Liver (tissue), 9 donors: Measurements from ENCODE around the gene MIEF1. TPM values are rescaled to one million over a fixed set of nuclear protein-coding genes. Genes with fewer than 3 reads are reported as not detected.

Experiments used
- DNase-seq: peaks from one replicate; pipeline ENCODE4 v3.0.0-alpha.2; 2017; ENCODE audit warnings: low spot score
- H3K27ac ChIP-seq, 2 donors: one replicate each; pipeline ENCODE4 v1.7.0; 2013; ENCODE audit warnings: inconsistent platforms in 2 of 2, low read length in 2 of 2, control low read depth in 1 of 2, low read depth in 1 of 2, mild to moderate bottlenecking in 1 of 2
- H3K27me3 ChIP-seq, 4 donors: one replicate each; pipeline versions ENCODE4 v1.6.1 to v1.7.0; 2013; ENCODE audit warnings: low read length in 3 of 4, inconsistent platforms in 1 of 4, mild to moderate bottlenecking in 1 of 4, moderate library complexity in 1 of 4; ENCODE audit not compliant: control insufficient read depth in 4 of 4, insufficient read depth in 4 of 4
- H3K36me3 ChIP-seq, 4 donors: one replicate each; pipeline versions ENCODE4 v1.6.1 to v1.7.0; 2013; ENCODE audit warnings: low read length in 3 of 4, mild to moderate bottlenecking in 3 of 4, low read depth in 1 of 4, moderate library complexity in 1 of 4; ENCODE audit not compliant: control insufficient read depth in 4 of 4, insufficient read depth in 3 of 4
- H3K4me1 ChIP-seq, 4 donors: one replicate each; pipeline versions ENCODE4 v1.6.1 to v1.7.0; 2013; ENCODE audit warnings: low read length in 3 of 4, mild to moderate bottlenecking in 3 of 4, moderate library complexity in 1 of 4; ENCODE audit not compliant: control insufficient read depth in 4 of 4, insufficient read depth in 4 of 4
- H3K4me3 ChIP-seq, 3 donors: one replicate each; pipeline versions ENCODE4 v1.6.1 to v1.7.0; 2013; ENCODE audit warnings: low read length in 3 of 3, control low read depth in 1 of 3, low read depth in 1 of 3, mild to moderate bottlenecking in 1 of 3
- H3K9ac ChIP-seq, 2 donors: one replicate each; pipeline ENCODE4 v1.7.0; 2013; ENCODE audit warnings: low read length in 2 of 2, mild to moderate bottlenecking in 2 of 2, moderate library complexity in 2 of 2, control low read depth in 1 of 2, low read depth in 1 of 2
- H3K9me3 ChIP-seq, 4 donors: one replicate each; pipeline versions ENCODE4 v1.6.1 to v1.7.0; 2013; ENCODE audit warnings: low read length in 3 of 4; ENCODE audit not compliant: control insufficient read depth in 4 of 4
- ATF3 ChIP-seq: IDR thresholded peaks from 2 replicates; pipeline ENCODE4 v1.6.1; 2016; ENCODE audit warnings: antibody characterized with exemption
- CTCF ChIP-seq: fragments of 150-350 bp; IDR thresholded peaks from 2 replicates; pipeline ENCODE4 v1.5.1; 2017; ENCODE audit warnings: improper control_type of control experiment, low read depth, low read length; ENCODE audit not compliant: missing input control
- EGR1 ChIP-seq, 2 donors: IDR thresholded peaks; 2 replicates each; pipeline ENCODE4 v1.6.1; 2016 to 2018; ENCODE audit warnings: antibody characterized with exemption in 2 of 2, low read depth in 2 of 2
- FOXA2 ChIP-seq: IDR thresholded peaks from 2 replicates; pipeline ENCODE4 v1.6.1; 2016; ENCODE audit warnings: antibody characterized with exemption
- GABPA ChIP-seq, 2 donors: IDR thresholded peaks in 1 of 2; conservative IDR thresholded peaks in 1 of 2; 2 replicates each; pipeline ENCODE4 v1.6.1; 2016; ENCODE audit warnings: antibody characterized with exemption in 2 of 2, mild to moderate bottlenecking in 1 of 2, moderate library complexity in 1 of 2
- HNF4A ChIP-seq, 2 donors: conservative IDR thresholded peaks; 2 replicates each; pipeline ENCODE4 v1.6.1; 2016; ENCODE audit warnings: antibody characterized with exemption in 2 of 2, mild to moderate bottlenecking in 2 of 2
- JUND ChIP-seq, 2 donors: IDR thresholded peaks; 2 replicates each; pipeline ENCODE4 v1.6.1; 2016; ENCODE audit warnings: antibody characterized with exemption in 2 of 2
- MAX ChIP-seq: IDR thresholded peaks from 2 replicates; pipeline ENCODE4 v1.6.1; 2016; ENCODE audit warnings: antibody characterized with exemption
- RAD21 ChIP-seq, 2 donors: IDR thresholded peaks; 2 replicates each; pipeline ENCODE4 v1.6.1; 2016; ENCODE audit warnings: antibody characterized with exemption in 2 of 2, mild to moderate bottlenecking in 2 of 2
- RXRA ChIP-seq, 2 donors: IDR thresholded peaks; 2 replicates each; pipeline ENCODE4 v1.6.1; 2017 to 2018; ENCODE audit warnings: antibody characterized with exemption in 2 of 2, mild to moderate bottlenecking in 1 of 2
- SP1 ChIP-seq: IDR thresholded peaks from 2 replicates; pipeline ENCODE4 v1.6.1; 2018; ENCODE audit warnings: antibody characterized with exemption, mild to moderate bottlenecking
- YY1 ChIP-seq: IDR thresholded peaks from 2 replicates; pipeline ENCODE4 v1.6.1; 2016; ENCODE audit warnings: antibody characterized with exemption, mild to moderate bottlenecking
- ZBTB33 ChIP-seq: IDR thresholded peaks from 2 replicates; pipeline ENCODE4 v1.6.1; 2016; ENCODE audit warnings: antibody characterized with exemption
- WGBS: extraction: QIAGEN DNeasy Blood & Tissue Kit; methylation state at CpG from one replicate; pipeline ENCODE4 v1.1.7; 2013; 5-methylcytosine and 5-hydroxymethylcytosine counted together
- polyA plus RNA-seq, 2 donors: library from polyadenylated mRNA; stranded (reverse) in 1 of 2; unstranded in 1 of 2; fragments of 200-250 nt in 1 of 2; fragments of >200 nt in 1 of 2; fragmentation: Nextera tagmentation in 1 of 2; extraction: Ambion mirVana in 1 of 2; gene quantifications; one replicate each; pipeline versions ENCODE4 v1.2.1 to v1.2.3, GENCODE V29; 2013 to 2015
- total RNA-seq, 2 donors: library from RNA; depleted of rRNA; stranded (reverse); fragments of >200 nt; gene quantifications; one replicate each; pipeline ENCODE4 v1.2.3, GENCODE V29; 2014
- donor health status: healthy.
- donor health status: healthy.
- donor health status: healthy.
- donor health status: healthy.
- donor health status: healthy.

The MIEF1 gene
- total and polyA plus RNA-seq, 4 donors = 12.9 to 31.1 (median 20.7) TPM

DNA sequence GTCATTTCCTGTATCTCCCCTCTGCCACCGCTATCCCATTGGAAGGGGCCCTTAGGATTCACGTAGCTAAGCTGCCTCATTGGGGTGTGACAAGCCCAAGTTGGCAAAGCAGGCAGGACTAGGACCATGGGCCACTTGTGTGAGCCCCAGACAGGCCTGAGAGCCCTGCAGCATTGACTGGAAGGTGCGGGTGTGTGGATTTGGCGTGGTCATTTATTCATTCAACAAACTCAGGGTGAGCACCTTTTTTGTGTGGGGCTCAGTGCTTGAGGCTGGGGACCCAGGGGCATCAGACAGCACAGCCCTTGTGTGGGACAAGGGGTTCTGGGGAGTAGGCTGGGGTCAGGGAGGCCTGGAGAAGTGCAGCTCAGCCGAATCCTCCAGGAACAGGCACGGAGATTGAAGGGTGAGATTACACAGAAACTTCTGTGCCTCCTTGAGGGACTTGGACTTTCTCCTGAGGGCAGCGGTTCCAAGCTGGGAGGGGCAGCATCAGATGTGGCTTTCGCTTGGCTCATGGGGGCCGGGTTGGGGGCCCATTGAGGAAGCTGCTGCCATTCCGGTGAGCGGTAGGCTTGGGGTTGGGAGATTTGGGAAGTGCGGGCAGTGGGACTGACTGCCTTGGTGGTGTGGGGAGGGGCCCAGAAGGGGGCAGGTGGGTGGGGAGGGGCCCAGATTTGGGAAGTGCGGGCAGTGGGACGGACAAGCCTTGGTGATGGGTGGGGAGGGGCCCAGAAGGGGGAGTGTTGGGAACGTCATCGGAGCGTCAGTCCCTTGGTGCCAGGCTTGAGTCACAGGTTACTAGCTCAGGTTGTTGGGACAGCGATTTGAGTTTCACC is 33.4 kb upstream of the MIEF1 start:
- DNase-seq = no peak
- Histone ChIP-seq H3K4me1 (peaks cover 0 to 15% (median 9%) of the 10 kb centered on the region in 4 donors), H3K27me3 (no peaks in the 10 kb centered on the region), H3K36me3 (no peaks in the 10 kb centered on the region), H3K4me3 (no peak overlapping the region), H3K9me3 (no peaks in the 10 kb centered on the region), H3K27ac (no peak overlapping the region), H3K9ac (no peak overlapping the region)
- TF ChIP-seq RXRA (IDR thresholded peaks at IDR 0.05) (no peak), GABPA (IDR thresholded peaks at IDR 0.05 in 1 of 2, conservative IDR thresholded peaks at IDR 0.05 in 1 of 2) (no peak), FOXA2 (no peak)
- 83% methylated on average over 18 of the region's 18 CpGs for WGBS

GRCh38 chr22:39469326-39469680 is 32.8 kb upstream of the MIEF1 start:
- peaks cover 0 to 14% (median 9%) of the 10 kb centered on the region in 4 donors for H3K4me1 ChIP-seq

DNA sequence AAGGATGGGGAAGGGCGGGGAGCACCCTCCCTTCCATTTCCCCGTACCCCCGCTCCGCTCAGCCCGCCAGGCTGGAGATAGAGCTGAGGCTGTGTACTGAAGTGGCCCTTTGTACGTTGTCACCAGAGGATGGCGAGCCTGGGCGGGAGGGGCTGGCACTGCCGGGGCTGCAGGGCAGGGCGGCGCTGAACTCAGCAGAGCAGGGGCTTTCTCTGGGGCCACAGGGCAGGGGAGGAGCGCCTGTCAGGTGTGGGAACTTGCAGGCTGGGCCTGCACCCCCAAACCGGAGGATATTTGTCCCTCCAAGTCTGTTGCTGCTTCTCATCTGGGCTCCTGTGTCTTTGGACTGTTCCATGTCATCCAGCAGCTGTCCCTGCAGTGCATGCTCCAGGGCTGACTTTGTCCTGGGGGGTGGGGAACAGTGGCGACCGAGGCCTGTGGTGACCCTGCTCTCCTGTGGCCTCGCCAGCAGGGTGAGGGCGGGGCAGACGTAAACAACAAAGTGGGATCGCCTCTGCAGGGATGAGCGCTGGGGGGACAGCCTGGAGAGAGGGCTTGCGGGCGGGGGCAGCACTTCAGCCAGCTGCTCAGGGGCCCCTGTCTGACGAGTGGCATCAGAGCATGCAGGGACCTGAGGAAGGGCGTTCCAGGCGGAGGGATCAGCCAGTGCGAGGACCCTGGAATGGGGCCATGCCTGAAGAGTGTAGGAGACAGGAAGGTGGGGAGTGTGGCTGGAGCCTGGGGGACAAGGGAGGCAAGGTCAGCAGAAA is 32.2 kb upstream of the MIEF1 start:
- H3K9ac ChIP-seq = no peak overlapping the region
- peaks cover 0 to 14% (median 9%) of the 10 kb centered on the region in 4 donors for H3K4me1 ChIP-seq
- TF ChIP-seq CTCF (no peak), GABPA (IDR thresholded peaks at IDR 0.05 in 1 of 2, conservative IDR thresholded peaks at IDR 0.05 in 1 of 2) (no peak), RAD21 (IDR thresholded peaks at IDR 0.05) (no peak), ZBTB33 (no peak), EGR1 (IDR thresholded peaks at IDR 0.05; ENCODE audit: low read depth in 2 of 2) (no peak), HNF4A (conservative IDR thresholded peaks at IDR 0.05) (peak in 1 of 2 donors; percentile 40), ATF3 (no peak), RXRA (IDR thresholded peaks at IDR 0.05) (no peak), SP1 (no peak)
- DNase-seq = no peak
- H3K27ac ChIP-seq = no peak overlapping the region
- H3K36me3 ChIP-seq = no peaks in the 10 kb centered on the region
- WGBS = 60% methylated on average over 26 of the region's 26 CpGs
- H3K9me3 ChIP-seq = no peaks in the 10 kb centered on the region
- no peak overlapping the region for H3K4me3 ChIP-seq
- no peaks in the 10 kb centered on the region for H3K27me3 ChIP-seq

More at GRCh38 chr22:39469326-39469680, 32.8 kb upstream of the MIEF1 start:
- no peak overlapping the region for H3K9ac ChIP-seq
- TF ChIP-seq MAX = no peak
- no peak for TF ChIP-seq HNF4A (conservative IDR thresholded peaks at IDR 0.05)
- no peak for TF ChIP-seq GABPA (IDR thresholded peaks at IDR 0.05 in 1 of 2, conservative IDR thresholded peaks at IDR 0.05 in 1 of 2)
- no peak for TF ChIP-seq SP1
- no peak for TF ChIP-seq ZBTB33
- no peak for TF ChIP-seq RXRA (IDR thresholded peaks at IDR 0.05)
- no peak for TF ChIP-seq JUND (IDR thresholded peaks at IDR 0.05)
- no peak for TF ChIP-seq YY1
- no peak for DNase-seq
- WGBS = 80% methylated on average over 6 of the region's 6 CpGs
- no peaks in the 10 kb centered on the region for H3K36me3 ChIP-seq
- H3K4me3 ChIP-seq = no peak overlapping the region
- no peaks in the 10 kb centered on the region for H3K9me3 ChIP-seq
- H3K27ac ChIP-seq = no peak overlapping the region
- H3K27me3 ChIP-seq = no peaks in the 10 kb centered on the region
